Stimulated activated CD8-positive, alpha-beta memory T cell treated with anti-CD3 and anti-CD28 coated beads, Interleukin-4, amount 100 ng/mL, for 48 hours (primary cell): Measurements from ENCODE around the gene ZFR.
A peak's percentile ranks its signal among the peaks of the same experiment; 100 is the strongest.
"Not testable (repeated sequence)": the region's sequence is repeated elsewhere in the genome, so short reads cannot be mapped to it uniquely, and the experiment has no call there.

Experiments
- DNase-seq: peaks from one replicate; pipeline ENCODE4 v3.0.0-alpha.2; 2020

The ZFR gene

DNA sequence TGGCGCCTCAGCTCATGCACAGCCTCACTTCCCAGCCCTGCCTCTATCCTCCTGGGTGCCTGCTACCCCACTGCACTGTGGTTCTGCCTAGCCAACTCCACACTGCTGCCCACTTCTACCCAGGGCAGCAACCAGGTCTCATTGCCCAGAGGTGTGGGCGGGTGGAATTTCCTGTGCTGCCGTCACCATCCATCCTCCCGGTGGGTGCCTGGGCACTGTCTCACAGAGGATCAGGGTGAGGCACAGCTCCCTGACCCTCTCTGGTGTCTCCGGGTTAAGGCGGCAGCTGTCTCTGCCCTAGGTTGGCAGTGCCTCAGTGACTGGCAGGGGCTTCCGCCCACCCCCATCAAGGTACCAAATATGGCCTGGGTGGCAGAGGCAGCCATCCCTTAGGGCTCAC, 127.5 kb downstream of the ZFR start:
- no peak for DNase-seq

DNA sequence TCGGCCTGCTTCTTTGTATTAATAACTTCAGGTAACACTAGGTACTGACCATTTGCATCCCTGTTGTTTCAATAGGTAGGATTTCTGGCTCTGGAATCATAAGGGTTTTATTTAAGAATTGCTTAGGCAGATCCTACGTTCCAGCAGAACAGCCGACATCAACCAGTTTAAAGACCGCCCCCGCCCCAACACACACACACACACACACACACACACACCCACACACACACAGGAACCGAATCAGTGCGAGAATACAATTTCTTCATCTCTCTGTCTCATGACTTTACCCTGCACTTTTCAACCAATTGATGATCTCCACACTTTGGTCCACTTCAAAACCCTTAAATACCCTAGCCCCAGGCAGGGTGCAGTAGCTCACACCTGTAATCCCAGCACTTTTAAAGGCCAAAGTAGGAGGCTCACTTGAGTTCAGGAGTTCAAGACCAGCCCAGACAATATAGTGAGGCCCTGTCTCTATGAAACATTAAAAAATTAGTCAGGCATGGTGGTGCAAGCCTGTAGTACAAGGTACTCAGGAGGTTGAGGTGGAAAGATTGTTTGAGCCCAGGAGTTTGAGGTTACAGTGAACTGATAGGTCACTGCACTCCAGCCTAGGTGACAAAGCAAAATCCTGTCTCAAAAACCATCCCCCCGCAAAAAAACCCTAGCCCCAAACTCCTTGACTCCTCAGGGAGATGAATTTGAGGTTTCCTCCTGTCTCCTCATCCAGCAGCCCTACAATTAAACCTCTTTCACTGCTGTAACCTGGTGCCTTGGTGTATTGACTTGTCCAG, 129.1 kb downstream of the ZFR start:
- DNase-seq: no peak

DNA sequence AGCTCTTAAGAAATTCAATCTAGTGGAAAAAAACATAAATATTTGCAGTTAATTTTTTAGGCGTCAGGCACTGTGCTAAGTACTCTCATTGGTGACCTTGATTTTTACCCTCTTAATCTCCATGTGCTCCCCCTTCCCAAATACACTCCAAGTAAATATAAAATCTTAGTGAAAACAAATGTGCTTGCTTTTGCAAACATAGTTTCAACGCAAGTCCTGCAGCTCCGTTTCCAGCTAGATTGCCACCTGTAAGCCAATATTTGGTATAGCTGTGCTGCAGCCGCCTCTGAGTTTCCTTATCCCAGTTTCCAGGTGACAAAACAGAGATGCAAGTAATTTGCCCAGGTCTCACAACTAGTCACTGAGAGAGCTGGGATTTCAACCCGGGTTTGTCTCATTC, 129.9 kb downstream of the ZFR start:
- no peak for DNase-seq

DNA sequence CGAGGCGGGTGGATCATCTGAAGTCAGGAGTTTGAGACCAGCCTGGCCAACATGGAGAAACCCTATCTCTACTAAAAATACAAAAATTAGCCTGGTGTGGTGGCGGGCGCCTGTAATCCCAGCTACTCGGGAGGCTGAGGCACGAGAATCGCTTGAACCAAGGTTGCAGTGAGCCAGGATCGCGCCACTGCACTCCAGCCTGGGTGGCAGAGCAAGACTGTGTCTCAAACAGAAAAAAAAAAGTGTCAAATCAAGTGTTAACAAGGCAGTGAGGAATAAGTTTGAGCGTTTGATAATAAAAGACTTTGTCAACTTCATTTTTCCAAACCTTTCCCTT, 130.4 kb downstream of the ZFR start:
- DNase-seq: not testable (repeated sequence)

DNA sequence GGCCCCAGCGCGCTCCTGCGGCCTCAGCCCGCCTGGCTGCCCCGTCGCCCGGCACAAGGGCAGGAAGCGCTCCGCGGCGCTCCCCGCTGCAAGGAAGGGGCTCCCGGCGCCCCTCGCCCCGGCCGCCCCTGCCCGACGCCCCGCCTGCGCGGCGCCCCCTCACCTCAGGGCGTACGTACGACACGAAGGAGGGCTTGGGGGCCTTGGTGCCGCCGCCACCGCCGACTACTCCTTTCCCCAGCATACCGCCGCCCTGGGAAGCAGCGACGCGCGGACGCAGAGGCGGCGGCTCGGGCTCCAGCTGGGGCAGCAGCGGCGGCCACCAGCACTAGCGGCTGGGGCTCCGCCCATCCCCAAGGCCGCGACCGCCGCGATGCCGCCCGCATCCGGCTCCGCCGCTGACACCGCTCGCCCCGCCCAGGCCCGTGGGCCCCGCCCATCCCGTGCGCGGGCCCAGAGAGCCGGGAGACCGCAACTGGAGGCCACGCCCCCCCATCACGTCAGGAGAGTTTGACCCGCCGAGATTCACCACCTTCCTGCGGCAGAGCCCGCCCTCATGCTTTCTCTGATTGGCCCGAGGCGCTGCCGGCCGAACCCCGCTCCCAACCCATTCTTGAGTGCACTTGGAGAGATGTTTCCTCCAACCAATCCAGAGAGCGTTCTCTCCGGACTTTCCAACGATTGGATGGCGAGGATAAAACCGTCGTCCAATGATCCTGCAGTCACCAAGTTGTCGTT, 131.8 kb downstream of the ZFR start, which contains the start of gene MTMR12:
MTMR12 (minus strand) TSS at position 345 of the 738 bp plus-strand sequence; CDS start at position 244, 101 bp downstream.
- DNase-seq: peak; percentile 100

DNA sequence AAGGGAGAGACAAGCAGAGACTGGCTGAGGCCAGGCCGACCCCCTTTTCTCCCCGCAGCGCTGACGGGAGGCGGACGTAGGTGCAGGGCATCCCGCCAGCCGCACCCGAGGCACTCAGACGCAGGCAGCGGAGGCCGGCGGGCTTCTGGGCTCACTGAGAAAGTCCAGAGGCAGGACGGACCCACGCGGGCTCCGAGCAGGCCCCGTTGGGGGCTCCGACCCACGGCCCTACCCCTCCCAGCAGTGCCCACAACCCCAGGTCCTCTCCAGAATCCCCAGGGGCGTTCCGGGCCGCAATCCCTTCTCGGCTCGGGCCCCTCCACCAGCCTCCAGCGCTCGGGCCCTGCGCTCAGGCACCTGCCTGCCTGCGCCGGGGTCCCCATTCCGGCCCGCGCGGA, 132.3 kb downstream of the ZFR start:
- DNase-seq: peak; percentile 65

DNA sequence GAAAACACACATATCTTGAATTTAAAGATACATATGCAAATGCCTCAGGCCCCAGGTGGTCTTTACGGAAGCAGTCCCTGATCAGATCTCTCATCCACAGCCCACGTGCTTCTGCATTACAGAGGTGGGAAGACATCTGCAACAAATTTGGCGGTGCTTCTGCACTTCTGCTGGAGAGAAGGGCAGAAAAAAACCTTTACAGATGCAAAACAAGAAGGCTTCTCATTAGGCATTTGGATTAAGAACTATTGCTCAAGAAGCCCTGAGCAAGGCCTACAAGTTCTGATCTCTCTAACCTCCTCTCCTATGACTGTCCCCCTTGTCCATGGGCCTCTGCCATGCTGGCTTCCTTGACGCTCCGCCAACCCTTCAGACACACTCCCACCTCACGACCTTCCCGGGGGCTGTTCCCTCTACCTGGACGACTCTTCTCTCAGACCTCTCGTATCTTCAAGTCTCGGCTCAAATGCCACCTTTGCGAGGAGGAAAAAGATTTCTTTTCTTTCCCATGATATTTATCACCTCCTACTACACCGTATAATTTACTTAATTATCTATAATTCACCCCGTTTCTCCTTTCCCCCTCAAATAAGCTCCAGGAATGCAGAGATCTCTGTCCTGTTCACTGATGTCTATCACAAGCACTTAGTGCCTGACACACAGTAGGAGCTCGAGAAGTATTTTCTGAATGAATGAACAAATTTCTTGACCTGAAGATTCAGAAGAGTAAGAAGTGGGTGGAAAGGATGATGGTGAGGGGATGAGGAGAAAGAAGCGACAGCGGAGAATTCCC, 132.9 kb downstream of the ZFR start:
- DNase-seq: no peak

DNA sequence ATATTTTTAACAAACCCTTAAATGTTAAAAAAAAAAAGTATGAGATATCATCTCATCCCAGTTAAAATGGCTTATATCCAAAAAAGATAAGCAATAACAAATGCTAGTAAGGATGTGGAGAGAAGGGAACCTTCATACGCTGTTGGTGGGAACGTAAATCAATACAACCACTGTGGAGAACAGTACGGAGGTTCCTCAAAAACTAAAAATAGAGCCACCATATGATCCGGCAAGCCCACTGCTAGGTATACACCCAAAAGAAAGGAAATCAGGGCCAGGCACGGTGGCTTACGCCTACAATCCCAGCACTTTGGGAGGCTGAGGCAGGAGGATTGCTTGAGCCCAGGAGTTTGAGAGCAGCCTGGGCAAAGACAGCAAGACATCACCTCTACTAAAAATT, 134.8 kb downstream of the ZFR start:
- DNase-seq: no peak

DNA sequence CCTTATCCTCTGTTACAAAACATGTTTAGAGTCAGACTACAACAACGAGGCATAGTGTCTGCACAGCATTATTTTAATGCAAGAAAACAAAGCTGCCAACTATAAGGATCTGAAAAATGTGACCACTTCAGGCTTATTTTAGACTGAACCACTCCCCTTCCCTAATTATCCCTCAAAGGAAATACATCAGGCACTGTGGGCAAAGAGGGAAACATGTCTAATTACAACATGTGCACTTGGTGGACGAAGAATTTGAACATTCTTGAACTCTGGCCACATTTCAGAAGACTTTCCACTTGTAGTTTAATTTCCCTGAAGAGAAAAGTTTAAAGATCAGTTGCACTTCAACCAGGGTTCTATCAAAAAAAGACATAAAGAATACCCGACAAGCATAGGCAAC, 135.6 kb downstream of the ZFR start:
- DNase-seq: no peak

DNA sequence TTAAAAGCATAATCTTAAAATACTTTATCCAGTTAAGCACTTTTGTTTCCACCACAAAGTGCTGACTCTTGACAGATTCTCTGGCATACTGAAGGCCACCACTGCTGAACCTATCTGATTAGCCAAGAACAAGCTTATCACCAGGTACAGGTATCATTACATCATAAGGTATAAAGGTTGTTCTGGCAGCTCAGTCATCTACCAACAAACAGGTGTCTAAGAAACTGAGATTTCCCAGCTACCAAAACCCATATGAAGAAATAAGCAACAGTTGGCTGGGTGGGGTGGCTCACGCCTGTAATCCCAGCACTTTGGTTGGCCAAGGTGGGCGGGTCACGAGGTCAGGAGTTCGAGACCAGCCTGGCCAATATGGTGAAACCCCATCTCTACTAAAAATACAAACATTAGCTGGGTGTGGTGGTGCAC, 136.8 kb downstream of the ZFR start:
- no peak for DNase-seq

DNA sequence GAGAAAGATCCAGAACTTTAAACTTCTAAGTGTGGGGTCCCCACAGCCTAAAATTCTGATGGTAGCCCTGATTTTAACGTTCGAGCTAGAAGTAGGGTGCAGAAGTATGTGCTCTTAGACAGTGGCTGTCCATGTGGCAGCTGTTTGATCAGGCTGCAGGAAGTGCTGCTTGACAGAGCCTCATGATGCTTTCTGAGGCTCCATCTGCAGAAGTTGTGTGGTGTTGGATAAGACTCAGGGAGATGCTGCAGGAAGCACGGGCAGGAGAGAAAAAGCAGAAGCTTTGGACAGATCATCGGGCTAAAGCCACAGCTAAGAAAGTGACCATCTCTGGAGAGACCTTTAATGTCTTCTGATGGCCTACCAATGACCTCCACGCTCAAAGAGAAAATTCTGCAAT, 139.9 kb downstream of the ZFR start:
- DNase-seq: no peak
